ENCODE results near the gene KCNQ1. TPM values are rescaled to one million over a fixed set of nuclear protein-coding genes. Genes with fewer than 3 reads are reported as not detected.

KCNQ1 gene
- total and polyA plus RNA-seq, 2 experiments from 2014 or later, result 0.45 to 0.87 TPM

DNA sequence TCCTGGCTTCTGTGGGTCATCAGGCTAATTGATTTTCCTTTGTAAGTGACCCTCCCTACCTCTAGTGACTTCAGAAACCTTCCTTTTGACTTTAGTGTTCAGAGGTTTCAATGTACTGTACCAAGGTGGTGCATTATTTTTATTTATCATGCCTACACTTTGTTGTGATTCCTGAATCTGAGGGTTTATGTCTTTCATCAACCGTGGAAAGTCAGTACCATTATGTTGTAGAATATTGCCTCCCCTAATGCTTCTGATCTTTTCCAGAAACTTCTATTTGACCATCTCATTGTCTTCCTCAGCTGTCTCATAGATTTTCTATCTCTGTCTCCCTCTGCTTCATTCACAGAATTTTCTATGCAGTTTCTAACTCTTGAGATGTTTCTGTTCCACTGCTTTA is 149.5 kb downstream of the KCNQ1 start:
- Histone ChIP-seq H3K4me1 (ENCODE audit: insufficient read depth) (no peaks in the 10 kb centered on the region), H3K9me2 (ENCODE audit: insufficient read depth) (no peaks in the 10 kb centered on the region), H4K20me1 (replicated peaks; ENCODE audit: insufficient read depth) (no peaks in the 10 kb centered on the region), H3K79me2 (replicated peaks; ENCODE audit: insufficient read depth) (no peaks in the 10 kb centered on the region), H2AFZ (no peak overlapping the region), H3K27ac (ENCODE audit: low read depth) (no peak overlapping the region), H3K36me3 (ENCODE audit: insufficient read depth) (no peaks in the 10 kb centered on the region), H3K4me3 (no peak overlapping the region), H3K4me2 (no peak overlapping the region), H3F3A (replicated peaks; ENCODE audit: low read depth) (no peaks in the 10 kb centered on the region), H3K27me3 (ENCODE audit: insufficient read depth) (peaks cover 100% of the 10 kb centered on the region)
- Mint-ChIP-seq H3K4me1 (peaks cover 3% of the 10 kb centered on the region; the same call in 1 of the 3 replicates), H3K27me3 (ENCODE audit: insufficient read depth, low read depth, poor library complexity) (peaks cover 89% of the 10 kb centered on the region), H3K27ac (no peak overlapping the region), H3K9me3 (peaks cover 21% of the 10 kb centered on the region), H3K36me3 (ENCODE audit: low read depth) (peaks cover 11% of the 10 kb centered on the region), H3K4me3 (no peak overlapping the region)
- no peak for DNase-seq (ENCODE audit: low spot score)
- TF ChIP-seq, protein P1, sequence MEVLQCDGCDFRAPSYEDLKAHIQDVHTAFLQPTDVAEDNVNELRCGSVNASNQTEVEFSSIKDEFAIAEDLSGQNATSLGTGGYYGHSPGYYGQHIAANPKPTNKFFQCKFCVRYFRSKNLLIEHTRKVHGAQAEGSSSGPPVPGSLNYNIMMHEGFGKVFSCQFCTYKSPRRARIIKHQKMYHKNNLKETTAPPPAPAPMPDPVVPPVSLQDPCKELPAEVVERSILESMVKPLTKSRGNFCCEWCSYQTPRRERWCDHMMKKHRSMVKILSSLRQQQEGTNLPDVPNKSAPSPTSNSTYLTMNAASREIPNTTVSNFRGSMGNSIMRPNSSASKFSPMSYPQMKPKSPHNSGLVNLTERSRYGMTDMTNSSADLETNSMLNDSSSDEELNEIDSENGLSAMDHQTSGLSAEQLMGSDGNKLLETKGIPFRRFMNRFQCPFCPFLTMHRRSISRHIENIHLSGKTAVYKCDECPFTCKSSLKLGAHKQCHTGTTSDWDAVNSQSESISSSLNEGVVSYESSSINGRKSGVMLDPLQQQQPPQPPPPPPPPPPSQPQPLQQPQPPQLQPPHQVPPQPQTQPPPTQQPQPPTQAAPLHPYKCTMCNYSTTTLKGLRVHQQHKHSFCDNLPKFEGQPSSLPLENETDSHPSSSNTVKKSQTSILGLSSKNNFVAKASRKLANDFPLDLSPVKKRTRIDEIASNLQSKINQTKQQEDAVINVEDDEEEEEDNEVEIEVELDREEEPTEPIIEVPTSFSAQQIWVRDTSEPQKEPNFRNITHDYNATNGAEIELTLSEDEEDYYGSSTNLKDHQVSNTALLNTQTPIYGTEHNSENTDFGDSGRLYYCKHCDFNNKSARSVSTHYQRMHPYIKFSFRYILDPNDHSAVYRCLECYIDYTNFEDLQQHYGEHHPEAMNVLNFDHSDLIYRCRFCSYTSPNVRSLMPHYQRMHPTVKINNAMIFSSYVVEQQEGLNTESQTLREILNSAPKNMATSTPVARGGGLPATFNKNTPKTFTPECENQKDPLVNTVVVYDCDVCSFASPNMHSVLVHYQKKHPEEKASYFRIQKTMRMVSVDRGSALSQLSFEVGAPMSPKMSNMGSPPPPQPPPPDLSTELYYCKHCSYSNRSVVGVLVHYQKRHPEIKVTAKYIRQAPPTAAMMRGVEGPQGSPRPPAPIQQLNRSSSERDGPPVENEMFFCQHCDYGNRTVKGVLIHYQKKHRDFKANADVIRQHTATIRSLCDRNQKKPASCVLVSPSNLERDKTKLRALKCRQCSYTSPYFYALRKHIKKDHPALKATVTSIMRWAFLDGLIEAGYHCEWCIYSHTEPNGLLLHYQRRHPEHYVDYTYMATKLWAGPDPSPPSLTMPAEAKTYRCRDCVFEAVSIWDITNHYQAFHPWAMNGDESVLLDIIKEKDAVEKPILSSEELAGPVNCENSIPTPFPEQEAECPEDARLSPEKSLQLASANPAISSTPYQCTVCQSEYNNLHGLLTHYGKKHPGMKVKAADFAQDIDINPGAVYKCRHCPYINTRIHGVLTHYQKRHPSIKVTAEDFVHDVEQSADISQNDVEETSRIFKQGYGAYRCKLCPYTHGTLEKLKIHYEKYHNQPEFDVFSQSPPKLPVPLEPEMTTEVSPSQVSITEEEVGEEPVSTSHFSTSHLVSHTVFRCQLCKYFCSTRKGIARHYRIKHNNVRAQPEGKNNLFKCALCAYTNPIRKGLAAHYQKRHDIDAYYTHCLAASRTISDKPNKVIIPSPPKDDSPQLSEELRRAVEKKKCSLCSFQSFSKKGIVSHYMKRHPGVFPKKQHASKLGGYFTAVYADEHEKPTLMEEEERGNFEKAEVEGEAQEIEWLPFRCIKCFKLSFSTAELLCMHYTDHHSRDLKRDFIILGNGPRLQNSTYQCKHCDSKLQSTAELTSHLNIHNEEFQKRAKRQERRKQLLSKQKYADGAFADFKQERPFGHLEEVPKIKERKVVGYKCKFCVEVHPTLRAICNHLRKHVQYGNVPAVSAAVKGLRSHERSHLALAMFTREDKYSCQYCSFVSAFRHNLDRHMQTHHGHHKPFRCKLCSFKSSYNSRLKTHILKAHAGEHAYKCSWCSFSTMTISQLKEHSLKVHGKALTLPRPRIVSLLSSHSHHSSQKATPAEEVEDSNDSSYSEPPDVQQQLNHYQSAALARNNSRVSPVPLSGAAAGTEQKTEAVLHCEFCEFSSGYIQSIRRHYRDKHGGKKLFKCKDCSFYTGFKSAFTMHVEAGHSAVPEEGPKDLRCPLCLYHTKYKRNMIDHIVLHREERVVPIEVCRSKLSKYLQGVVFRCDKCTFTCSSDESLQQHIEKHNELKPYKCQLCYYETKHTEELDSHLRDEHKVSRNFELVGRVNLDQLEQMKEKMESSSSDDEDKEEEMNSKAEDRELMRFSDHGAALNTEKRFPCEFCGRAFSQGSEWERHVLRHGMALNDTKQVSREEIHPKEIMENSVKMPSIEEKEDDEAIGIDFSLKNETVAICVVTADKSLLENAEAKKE (CRISPR knock-in tag; IDR thresholded peaks at IDR 0.05), result no peak
- TF ChIP-seq NANOG (IDR thresholded peaks at IDR 0.05; ENCODE audit: borderline replicate concordance) (no peak), EZH2 (IDR thresholded peaks at IDR 0.05; ENCODE audit: low read depth, unreplicated experiment) (no peak), STAT1 (IDR thresholded peaks at IDR 0.05; ENCODE audit: unreplicated experiment) (no peak), POLR2AphosphoS5 (IDR thresholded peaks at IDR 0.05; ENCODE audit: low read depth) (no peak), ZNF331 (CRISPR knock-in tag; IDR thresholded peaks at IDR 0.05; ENCODE audit: low read depth) (no peak), JUNB (IDR thresholded peaks at IDR 0.05; ENCODE audit: unreplicated experiment) (no peak), EZH2phosphoT487 (IDR thresholded peaks at IDR 0.05; ENCODE audit: unreplicated experiment) (no peak), CREB1 (CRISPR knock-in tag; IDR thresholded peaks at IDR 0.05; ENCODE audit: low read depth) (no peak), ZNF114 (CRISPR knock-in tag; IDR thresholded peaks at IDR 0.05) (no peak)
- TF ChIP-seq, protein P2, sequence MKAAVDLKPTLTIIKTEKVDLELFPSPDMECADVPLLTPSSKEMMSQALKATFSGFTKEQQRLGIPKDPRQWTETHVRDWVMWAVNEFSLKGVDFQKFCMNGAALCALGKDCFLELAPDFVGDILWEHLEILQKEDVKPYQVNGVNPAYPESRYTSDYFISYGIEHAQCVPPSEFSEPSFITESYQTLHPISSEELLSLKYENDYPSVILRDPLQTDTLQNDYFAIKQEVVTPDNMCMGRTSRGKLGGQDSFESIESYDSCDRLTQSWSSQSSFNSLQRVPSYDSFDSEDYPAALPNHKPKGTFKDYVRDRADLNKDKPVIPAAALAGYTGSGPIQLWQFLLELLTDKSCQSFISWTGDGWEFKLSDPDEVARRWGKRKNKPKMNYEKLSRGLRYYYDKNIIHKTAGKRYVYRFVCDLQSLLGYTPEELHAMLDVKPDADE (IDR thresholded peaks at IDR 0.05), result no peak
- TF ChIP-seq, protein P3, sequence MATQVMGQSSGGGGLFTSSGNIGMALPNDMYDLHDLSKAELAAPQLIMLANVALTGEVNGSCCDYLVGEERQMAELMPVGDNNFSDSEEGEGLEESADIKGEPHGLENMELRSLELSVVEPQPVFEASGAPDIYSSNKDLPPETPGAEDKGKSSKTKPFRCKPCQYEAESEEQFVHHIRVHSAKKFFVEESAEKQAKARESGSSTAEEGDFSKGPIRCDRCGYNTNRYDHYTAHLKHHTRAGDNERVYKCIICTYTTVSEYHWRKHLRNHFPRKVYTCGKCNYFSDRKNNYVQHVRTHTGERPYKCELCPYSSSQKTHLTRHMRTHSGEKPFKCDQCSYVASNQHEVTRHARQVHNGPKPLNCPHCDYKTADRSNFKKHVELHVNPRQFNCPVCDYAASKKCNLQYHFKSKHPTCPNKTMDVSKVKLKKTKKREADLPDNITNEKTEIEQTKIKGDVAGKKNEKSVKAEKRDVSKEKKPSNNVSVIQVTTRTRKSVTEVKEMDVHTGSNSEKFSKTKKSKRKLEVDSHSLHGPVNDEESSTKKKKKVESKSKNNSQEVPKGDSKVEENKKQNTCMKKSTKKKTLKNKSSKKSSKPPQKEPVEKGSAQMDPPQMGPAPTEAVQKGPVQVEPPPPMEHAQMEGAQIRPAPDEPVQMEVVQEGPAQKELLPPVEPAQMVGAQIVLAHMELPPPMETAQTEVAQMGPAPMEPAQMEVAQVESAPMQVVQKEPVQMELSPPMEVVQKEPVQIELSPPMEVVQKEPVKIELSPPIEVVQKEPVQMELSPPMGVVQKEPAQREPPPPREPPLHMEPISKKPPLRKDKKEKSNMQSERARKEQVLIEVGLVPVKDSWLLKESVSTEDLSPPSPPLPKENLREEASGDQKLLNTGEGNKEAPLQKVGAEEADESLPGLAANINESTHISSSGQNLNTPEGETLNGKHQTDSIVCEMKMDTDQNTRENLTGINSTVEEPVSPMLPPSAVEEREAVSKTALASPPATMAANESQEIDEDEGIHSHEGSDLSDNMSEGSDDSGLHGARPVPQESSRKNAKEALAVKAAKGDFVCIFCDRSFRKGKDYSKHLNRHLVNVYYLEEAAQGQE (IDR thresholded peaks at IDR 0.05; ENCODE audit: unreplicated experiment), result no peak
- TF ChIP-seq, protein P4, sequence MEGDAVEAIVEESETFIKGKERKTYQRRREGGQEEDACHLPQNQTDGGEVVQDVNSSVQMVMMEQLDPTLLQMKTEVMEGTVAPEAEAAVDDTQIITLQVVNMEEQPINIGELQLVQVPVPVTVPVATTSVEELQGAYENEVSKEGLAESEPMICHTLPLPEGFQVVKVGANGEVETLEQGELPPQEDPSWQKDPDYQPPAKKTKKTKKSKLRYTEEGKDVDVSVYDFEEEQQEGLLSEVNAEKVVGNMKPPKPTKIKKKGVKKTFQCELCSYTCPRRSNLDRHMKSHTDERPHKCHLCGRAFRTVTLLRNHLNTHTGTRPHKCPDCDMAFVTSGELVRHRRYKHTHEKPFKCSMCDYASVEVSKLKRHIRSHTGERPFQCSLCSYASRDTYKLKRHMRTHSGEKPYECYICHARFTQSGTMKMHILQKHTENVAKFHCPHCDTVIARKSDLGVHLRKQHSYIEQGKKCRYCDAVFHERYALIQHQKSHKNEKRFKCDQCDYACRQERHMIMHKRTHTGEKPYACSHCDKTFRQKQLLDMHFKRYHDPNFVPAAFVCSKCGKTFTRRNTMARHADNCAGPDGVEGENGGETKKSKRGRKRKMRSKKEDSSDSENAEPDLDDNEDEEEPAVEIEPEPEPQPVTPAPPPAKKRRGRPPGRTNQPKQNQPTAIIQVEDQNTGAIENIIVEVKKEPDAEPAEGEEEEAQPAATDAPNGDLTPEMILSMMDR (conservative IDR thresholded peaks at IDR 0.05; ENCODE audit: low read depth in 2 of 2), result no peak
- no peak for ATAC-seq

Data from GM23338 (cell line).